HEK293 (cell line): ENCODE results near the gene ADRB2.

ENCODE experiments used
- BCL6B ChIP-seq: fragments of 450-650 bp; formaldehyde crosslinking; IDR thresholded peaks from 2 replicates; pipeline ENCODE4 v1.5.1; 2017; ENCODE audit warnings: missing biosample characterization, missing genetic modification characterization
- CTCF ChIP-seq: fragments of 450-650 bp; formaldehyde crosslinking; IDR thresholded peaks from 2 replicates; pipeline ENCODE4 v1.5.1; 2016; ENCODE audit warnings: missing biosample characterization, missing genetic modification characterization
- TRIM28 ChIP-seq: IDR thresholded peaks from 2 replicates; pipeline ENCODE4 v1.6.1; 2011; ENCODE audit warnings: low read length, control low read depth, borderline replicate concordance
- YY1 ChIP-seq: fragments of 450-650 bp; formaldehyde crosslinking; IDR thresholded peaks from 2 replicates; pipeline ENCODE4 v1.5.1; 2018; ENCODE audit warnings: missing biosample characterization, missing genetic modification characterization
- ZBTB7A ChIP-seq: fragments of 450-650 bp; formaldehyde crosslinking; IDR thresholded peaks from 2 replicates; pipeline ENCODE4 v1.5.1; 2016; ENCODE audit warnings: low read depth, missing biosample characterization, missing genetic modification characterization
- ZIC2 ChIP-seq: fragments of 450-650 bp; formaldehyde crosslinking; IDR thresholded peaks from 2 replicates; pipeline ENCODE4 v1.5.1; 2016; ENCODE audit warnings: missing biosample characterization, missing genetic modification characterization
- ZNF121 ChIP-seq: fragments of 450-650 bp; formaldehyde crosslinking; IDR thresholded peaks from 2 replicates; pipeline ENCODE4 v1.5.1; 2016; ENCODE audit warnings: missing biosample characterization, missing genetic modification characterization
- ZNF19 ChIP-seq: fragments of 450-650 bp; formaldehyde crosslinking; IDR thresholded peaks from 2 replicates; pipeline ENCODE4; 2016; ENCODE audit warnings: missing biosample characterization, missing genetic modification characterization, low read depth
- ZNF274 ChIP-seq, 2 experiments: fragments of 200-500 bp in 1 of 2; fragments of 450-650 bp in 1 of 2; sonication (Bioruptor generic) in 1 of 2; formaldehyde crosslinking in 1 of 2; IDR thresholded peaks; 2 replicates each; pipeline versions ENCODE4 v1.5.1 to v1.6.1; 2014 to 2016; ENCODE audit warnings: borderline replicate concordance in 1 of 2, inconsistent platforms in 1 of 2, low read length in 1 of 2, missing biosample characterization in 1 of 2, missing genetic modification characterization in 1 of 2
- ZNF398 ChIP-seq: fragments of 450-650 bp; formaldehyde crosslinking; IDR thresholded peaks from 2 replicates; pipeline ENCODE4 v1.5.1; 2017; ENCODE audit warnings: missing biosample characterization, missing genetic modification characterization
- ZNF473 ChIP-seq: fragments of 450-650 bp; formaldehyde crosslinking; IDR thresholded peaks from 2 replicates; pipeline ENCODE4 v1.5.1; 2017; ENCODE audit warnings: missing biosample characterization, missing genetic modification characterization
- ZNF501 ChIP-seq: fragments of 450-650 bp; formaldehyde crosslinking; IDR thresholded peaks from 2 replicates; pipeline ENCODE4 v1.5.1; 2016; ENCODE audit warnings: missing biosample characterization, missing genetic modification characterization

- TF ChIP-seq CTCF = no peak
- TF ChIP-seq ZBTB7A = no peak
- TF ChIP-seq ZNF501 (tag by site-specific recombination) = no peak
- no peak for TF ChIP-seq TRIM28
- TF ChIP-seq YY1 (tag by site-specific recombination) = no peak
- no peak for TF ChIP-seq ZNF121 (tag by site-specific recombination)
- no peak for TF ChIP-seq ZNF398 (tag by site-specific recombination)
- TF ChIP-seq BCL6B (tag by site-specific recombination) = no peak
- TF ChIP-seq ZIC2 (tag by site-specific recombination) = no peak
- no peak for TF ChIP-seq ZNF19 (tag by site-specific recombination)
- TF ChIP-seq ZNF473 (tag by site-specific recombination) = no peak
- no peak for TF ChIP-seq ZNF274 (IDR thresholded peaks at IDR 0.05; ENCODE audit: low read length)
- TF ChIP-seq ZNF274 (tag by site-specific recombination; IDR thresholded peaks at IDR 0.05; ENCODE audit: borderline replicate concordance) = no peak
Measured at GRCh38 chr5:148799737-148800527, 26.5 kb upstream of the ADRB2 start.
